OCI-LY7 (cell line): Measurements from ENCODE around the gene CLDN22. TPM values are rescaled to one million over a fixed set of nuclear protein-coding genes. Genes with fewer than 3 reads are reported as not detected.

ENCODE experiments used
- BruUV-seq: library from RNA; stranded (reverse); fragments of 400-500 nt; replicated peaks from 2 replicates; lab custom pipeline; 2021; lab: Mats Ljungman, UMichigan
- CTCF ChIA-PET: fragments of 300-600 bp; sonication (Branson Sonifier 250); formaldehyde crosslinking; loops from one replicate; lab custom pipeline; 2022; ENCODE audit warnings: antibody characterized with exemption; ENCODE audit not compliant: unreplicated experiment; lab: Charles Lee
- POLR2A ChIA-PET: fragments of 300-600 bp; sonication (Branson Sonifier 250); formaldehyde crosslinking; loops from one replicate; lab custom pipeline; 2022; ENCODE audit warnings: antibody characterized with exemption; lab: Charles Lee
- DNase-seq: peaks from one replicate; pipeline ENCODE4 v3.0.0-alpha.2; 2015; ENCODE audit warnings: low spot score
- H2AFZ ChIP-seq: fragments of 200-600 bp; sonication (generic), shearing (Covaris generic); 2 replicates; pipeline ENCODE4 v1.6.1; 2014; ENCODE audit warnings: mild to moderate bottlenecking, antibody characterized with exemption, low read length, moderate library complexity
- H3K27ac ChIP-seq: fragments of 200-600 bp; sonication (generic); 2 replicates; pipeline ENCODE4 v1.5.1; 2014; ENCODE audit warnings: mixed run types, low read depth, mild to moderate bottlenecking, moderate library complexity, low read length, inconsistent platforms; ENCODE audit not compliant: poor library complexity, severe bottlenecking
- H3K36me3 ChIP-seq: fragments of 200-600 bp; sonication (generic); 2 replicates; pipeline ENCODE4 v1.6.1; 2014; ENCODE audit warnings: mild to moderate bottlenecking, antibody characterized with exemption, low read length, moderate library complexity, mixed read lengths; ENCODE audit not compliant: insufficient read depth
- H3K4me1 ChIP-seq: fragments of 200-600 bp; sonication (generic); 2 replicates; pipeline ENCODE4 v1.5.1; 2014; ENCODE audit warnings: mild to moderate bottlenecking, low read length; ENCODE audit not compliant: insufficient read depth, poor library complexity, severe bottlenecking
- H3K4me2 ChIP-seq: fragments of 200-600 bp; sonication (generic); 2 replicates; pipeline ENCODE4 v1.6.1; 2014; ENCODE audit warnings: mild to moderate bottlenecking, low read length
- H3K4me3 ChIP-seq: fragments of 200-600 bp; sonication (generic); 2 replicates; pipeline ENCODE4 v1.5.1; 2014; ENCODE audit warnings: mild to moderate bottlenecking, low read depth, low read length; ENCODE audit not compliant: poor library complexity, severe bottlenecking
- H3K79me2 ChIP-seq: fragments of 200-600 bp; sonication (generic); 2 replicates; pipeline ENCODE4 v1.6.1; 2016; ENCODE audit warnings: low read depth, mild to moderate bottlenecking, low read length, moderate library complexity, mixed read lengths; ENCODE audit not compliant: insufficient read depth
- H3K9me2 ChIP-seq: fragments of 200-600 bp; sonication (generic); 2 replicates; pipeline ENCODE4 v1.6.1; 2016; ENCODE audit warnings: mild to moderate bottlenecking, low read length, mixed read lengths; ENCODE audit not compliant: insufficient read depth
- H3K9me3 ChIP-seq: fragments of 200-600 bp; sonication (generic); 2 replicates; pipeline ENCODE4 v1.6.1; 2014; ENCODE audit warnings: mild to moderate bottlenecking, mixed run types, low read length, mixed read lengths
- H4K20me1 ChIP-seq: fragments of 200-600 bp; sonication (generic); 2 replicates; pipeline ENCODE4 v1.6.1; 2014; ENCODE audit warnings: mild to moderate bottlenecking, antibody characterized with exemption, low read length, moderate library complexity, mixed read lengths; ENCODE audit not compliant: insufficient read depth
- CTCF ChIP-seq: fragments of 200-600 bp; sonication (generic); conservative IDR thresholded peaks from 2 replicates; pipeline ENCODE4 v1.5.1; 2014; ENCODE audit warnings: mild to moderate bottlenecking, antibody characterized with exemption, low read length, moderate library complexity, mixed read lengths
- EZH2phosphoT487 ChIP-seq: fragments of 200-600 bp; sonication (generic); IDR thresholded peaks from 2 replicates; pipeline ENCODE4 v1.6.1; 2018; ENCODE audit warnings: low read depth, borderline replicate concordance, mild to moderate bottlenecking, mixed run types, antibody characterized with exemption, low read length, moderate library complexity, mixed read lengths
- intact Hi-C: fragments of 100-400 bp; cut with micrococcal nuclease; formaldehyde crosslinking; loops from one replicate; pipeline ENCODE4 v1.10.0; 2022; ENCODE audit not compliant: unreplicated experiment
- total RNA-seq, 2 experiments: library from RNA; depleted of rRNA in 1 of 2; stranded (reverse); fragments of >200 nt in 1 of 2; shearing (Covaris generic) in 1 of 2; gene quantifications; 2 replicates each; pipeline ENCODE4 v1.2.3, GENCODE V29; 2014 to 2022

The CLDN22 gene
- total RNA-seq, 2 experiments from 2014 or later = not detected

GRCh38 chr4:183332447-183332846 is 12.4 kb upstream of the CLDN22 start:
- H3K36me3 ChIP-seq = no peaks in the 10 kb centered on the region
- ChIA-PET CTCF (no interaction called here), POLR2A (no interaction called here)
- no peak overlapping the region for H3K4me3 ChIP-seq
- DNase-seq = no peak
- no peak for TF ChIP-seq EZH2phosphoT487
- no peak for TF ChIP-seq CTCF
- H3K4me1 ChIP-seq = no peaks in the 10 kb centered on the region
- no peak overlapping the region for H3K4me2 ChIP-seq
- intact Hi-C loops = no loop called here
- H3K9me2 ChIP-seq = no peaks in the 10 kb centered on the region
- H3K27ac ChIP-seq = no peak overlapping the region
- no peaks in the 10 kb centered on the region for H3K79me2 ChIP-seq
- no TSS peak for BruUV-seq
- no peaks in the 10 kb centered on the region for H4K20me1 ChIP-seq
- no peaks in the 10 kb centered on the region for H3K9me3 ChIP-seq
- no peak overlapping the region for H2AFZ ChIP-seq

- no peak overlapping the region for H2AFZ ChIP-seq
- H3K4me1 ChIP-seq = no peaks in the 10 kb centered on the region
- H3K27ac ChIP-seq = no peak overlapping the region
- ChIA-PET CTCF (no interaction called here), POLR2A (no interaction called here)
- intact Hi-C loops = no loop called here
- no peaks in the 10 kb centered on the region for H3K36me3 ChIP-seq
- no TSS peak for BruUV-seq
- no peaks in the 10 kb centered on the region for H3K9me3 ChIP-seq
- DNase-seq = no peak
- H4K20me1 ChIP-seq = no peaks in the 10 kb centered on the region
- TF ChIP-seq EZH2phosphoT487 = no peak
- TF ChIP-seq CTCF = no peak
- H3K4me3 ChIP-seq = no peak overlapping the region
- H3K4me2 ChIP-seq = no peak overlapping the region
- H3K79me2 ChIP-seq = no peaks in the 10 kb centered on the region
- H3K9me2 ChIP-seq = no peaks in the 10 kb centered on the region
Measured at GRCh38 chr4:183330841-183331240, 10.8 kb upstream of the CLDN22 start.

GRCh38 chr4:183329954-183330742 is 10.1 kb upstream of the CLDN22 start:
- no TSS peak for BruUV-seq
- no peaks in the 10 kb centered on the region for H3K9me2 ChIP-seq
- H3K4me1 ChIP-seq = no peaks in the 10 kb centered on the region
- no peak overlapping the region for H2AFZ ChIP-seq
- TF ChIP-seq EZH2phosphoT487 (no peak), CTCF (no peak)
- H3K79me2 ChIP-seq = no peaks in the 10 kb centered on the region
- POLR2A ChIA-PET = no interaction called here
- intact Hi-C loops = no loop called here
- H3K27ac ChIP-seq = no peak overlapping the region
- CTCF ChIA-PET = no interaction called here
- H3K4me3 ChIP-seq = no peak overlapping the region
- H3K9me3 ChIP-seq = no peaks in the 10 kb centered on the region
- H3K4me2 ChIP-seq = no peak overlapping the region
- no peaks in the 10 kb centered on the region for H4K20me1 ChIP-seq
- H3K36me3 ChIP-seq = no peaks in the 10 kb centered on the region
- no peak for DNase-seq
